NCI-H226 (cell line): Measurements from ENCODE around the gene DENND4C.
"Not testable (repeated sequence)": the region's sequence is repeated elsewhere in the genome, so short reads cannot be mapped to it uniquely, and the experiment has no call there.

ENCODE experiments used
- DNase-seq: peaks from one replicate; pipeline ENCODE4 v3.0.0-alpha.2; 2015

Gene DENND4C

GRCh38 chr9:19230355-19231125 is at the start of gene DENND4C:
Gene DENND4C (plus strand): TSS chr9:19230693. CDS start chr9:19276175, 45,482 bp downstream.
- DNase-seq = peak; percentile 84

- no peak for DNase-seq
Measured at GRCh38 chr9:19180991-19181390, 49.5 kb upstream of the DENND4C start.

GRCh38 chr9:19181561-19181960 is 48.9 kb upstream of the DENND4C start:
- no peak for DNase-seq

GRCh38 chr9:19184144-19184917 is 46.2 kb upstream of the DENND4C start:
- DNase-seq = peak; percentile 12

GRCh38 chr9:19185191-19185590 is 45.3 kb upstream of the DENND4C start:
- no peak for DNase-seq

GRCh38 chr9:19186232-19186631 is 44.3 kb upstream of the DENND4C start:
- no peak for DNase-seq

- DNase-seq = no peak
Measured at GRCh38 chr9:19188771-19189170, 41.7 kb upstream of the DENND4C start.

- no peak for DNase-seq
Measured at GRCh38 chr9:19192202-19193028, 38.1 kb upstream of the DENND4C start.

- DNase-seq = no peak
Measured at GRCh38 chr9:19193029-19193324, 37.5 kb upstream of the DENND4C start.

- DNase-seq = not testable (repeated sequence)
Measured at GRCh38 chr9:19193358-19193973, 37.0 kb upstream of the DENND4C start.

- DNase-seq = no peak
Measured at GRCh38 chr9:19198406-19198805, 32.1 kb upstream of the DENND4C start.

GRCh38 chr9:19199012-19199411 is 31.5 kb upstream of the DENND4C start:
- DNase-seq = no peak

GRCh38 chr9:19200229-19200628 is 30.3 kb upstream of the DENND4C start:
- DNase-seq = no peak

- DNase-seq = no peak
Measured at GRCh38 chr9:19201899-19202891, 28.3 kb upstream of the DENND4C start.

- DNase-seq = no peak
Measured at GRCh38 chr9:19203058-19203457, 27.4 kb upstream of the DENND4C start.

- no peak for DNase-seq
Measured at GRCh38 chr9:19208653-19209052, 21.8 kb upstream of the DENND4C start.

- DNase-seq = no peak
Measured at GRCh38 chr9:19209188-19209587, 21.3 kb upstream of the DENND4C start.

GRCh38 chr9:19213823-19214222 is 16.7 kb upstream of the DENND4C start:
- no peak for DNase-seq

GRCh38 chr9:19216466-19216865 is 14.0 kb upstream of the DENND4C start:
- no peak for DNase-seq

GRCh38 chr9:19221326-19221725 is 9.2 kb upstream of the DENND4C start:
- DNase-seq = no peak

- peak; percentile 11 for DNase-seq
Measured at GRCh38 chr9:19223724-19224123, 6.8 kb upstream of the DENND4C start.

GRCh38 chr9:19224563-19224962 is 5.9 kb upstream of the DENND4C start:
- DNase-seq = peak; percentile 6
